HG02798 (cell line): Measurements from ENCODE around the gene CYP39A1.

Experiments
- ATAC-seq: cut with Tn5 transposase; IDR thresholded peaks from one replicate; pipeline ENCODE4 v1.9.1; 2021; ENCODE audit warnings: mild to moderate bottlenecking; ENCODE audit not compliant: unreplicated experiment, poor library complexity

CYP39A1 gene, protein sequence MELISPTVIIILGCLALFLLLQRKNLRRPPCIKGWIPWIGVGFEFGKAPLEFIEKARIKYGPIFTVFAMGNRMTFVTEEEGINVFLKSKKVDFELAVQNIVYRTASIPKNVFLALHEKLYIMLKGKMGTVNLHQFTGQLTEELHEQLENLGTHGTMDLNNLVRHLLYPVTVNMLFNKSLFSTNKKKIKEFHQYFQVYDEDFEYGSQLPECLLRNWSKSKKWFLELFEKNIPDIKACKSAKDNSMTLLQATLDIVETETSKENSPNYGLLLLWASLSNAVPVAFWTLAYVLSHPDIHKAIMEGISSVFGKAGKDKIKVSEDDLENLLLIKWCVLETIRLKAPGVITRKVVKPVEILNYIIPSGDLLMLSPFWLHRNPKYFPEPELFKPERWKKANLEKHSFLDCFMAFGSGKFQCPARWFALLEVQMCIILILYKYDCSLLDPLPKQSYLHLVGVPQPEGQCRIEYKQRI

DNA sequence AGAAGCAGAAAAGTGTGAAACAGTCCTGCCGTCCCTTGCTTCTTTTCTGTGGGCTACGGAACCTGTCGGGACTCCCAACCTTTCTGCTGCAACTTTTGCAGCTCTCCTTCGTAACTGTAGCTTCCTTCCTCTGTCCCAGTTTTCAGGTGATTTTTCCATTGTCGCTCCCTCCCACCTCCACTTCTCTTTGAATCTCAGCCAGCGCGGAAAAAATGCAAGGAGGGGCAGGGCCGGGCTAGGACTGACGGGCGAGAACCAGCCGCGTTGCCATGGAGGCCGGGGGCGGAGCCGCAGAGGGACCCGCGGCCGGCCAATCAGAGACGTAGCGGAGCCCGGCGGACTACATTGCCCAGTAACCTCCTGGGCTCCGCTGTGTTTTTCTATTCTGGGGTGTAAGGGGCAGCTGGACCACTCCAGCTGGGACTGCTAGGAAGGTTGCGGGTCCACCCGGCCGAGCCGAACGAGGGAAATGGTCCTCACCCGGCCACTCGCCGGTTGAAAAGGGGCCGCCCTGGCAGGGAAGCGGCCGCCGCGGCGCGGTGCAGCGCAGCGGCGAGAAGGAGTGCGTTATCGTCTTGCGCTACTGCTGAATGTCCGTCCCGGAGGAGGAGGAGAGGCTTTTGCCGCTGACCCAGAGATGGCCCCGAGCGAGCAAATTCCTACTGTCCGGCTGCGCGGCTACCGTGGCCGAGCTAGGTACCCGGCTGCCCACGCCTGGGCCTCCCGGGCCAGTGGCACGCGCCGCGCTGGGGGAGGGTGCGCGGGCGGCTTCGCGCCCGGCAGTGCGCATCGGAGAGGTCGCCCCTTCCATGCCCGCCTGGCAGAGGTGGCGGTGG, at the start of gene CYP39A1, which contains the start of gene SLC25A27:
CYP39A1 (minus strand) TSS at position 216 of the 836 bp plus-strand sequence. CDS start 236 bp downstream, outside the sequence.
SLC25A27 (plus strand) TSS at position 373 of the 836 bp plus-strand sequence; CDS start at position 591, 218 bp downstream.
- ATAC-seq = peak; percentile 100

DNA sequence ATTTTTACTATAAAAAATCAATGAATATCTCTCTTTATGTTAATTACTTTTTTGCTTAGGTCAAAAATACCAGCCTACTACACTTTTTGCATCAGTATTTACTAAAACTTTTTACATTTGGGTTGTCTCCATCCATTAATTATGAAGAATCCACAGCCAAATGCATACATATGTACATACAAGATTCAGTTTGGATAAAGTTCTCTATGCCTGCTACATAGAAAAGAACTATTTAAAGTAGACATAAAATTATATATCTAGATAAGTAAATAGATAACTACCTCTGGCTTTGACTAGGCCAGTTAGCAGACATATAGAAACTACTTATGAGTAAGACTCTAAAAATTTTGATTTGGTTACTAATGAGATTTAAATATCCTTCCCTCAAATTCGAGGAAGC, 47.4 kb upstream of the CYP39A1 start:
- no peak for ATAC-seq

DNA sequence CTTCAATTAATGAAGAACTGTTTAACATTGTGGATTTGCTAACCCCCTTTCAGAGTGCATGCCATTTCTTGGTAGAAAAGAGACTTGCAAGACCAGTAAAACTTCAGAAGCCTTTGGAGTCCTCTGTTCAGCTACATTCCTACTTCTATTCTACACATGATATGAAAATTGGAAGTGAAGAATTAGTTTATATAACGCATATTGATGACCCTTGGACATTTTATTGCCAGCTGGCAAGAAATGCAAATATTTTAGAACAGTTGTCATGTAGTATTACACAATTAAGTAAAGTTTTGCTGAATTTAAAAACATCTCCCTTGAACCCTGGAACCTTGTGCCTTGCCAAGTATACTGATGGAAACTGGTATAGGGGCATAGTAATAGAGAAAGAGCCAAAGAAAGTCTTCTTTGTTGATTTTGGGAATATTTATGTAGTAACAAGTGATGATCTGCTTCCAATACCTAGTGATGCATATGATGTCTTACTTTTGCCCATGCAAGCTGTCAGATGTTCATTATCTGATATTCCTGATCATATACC, 38.4 kb upstream of the CYP39A1 start:
- ATAC-seq = no peak

DNA sequence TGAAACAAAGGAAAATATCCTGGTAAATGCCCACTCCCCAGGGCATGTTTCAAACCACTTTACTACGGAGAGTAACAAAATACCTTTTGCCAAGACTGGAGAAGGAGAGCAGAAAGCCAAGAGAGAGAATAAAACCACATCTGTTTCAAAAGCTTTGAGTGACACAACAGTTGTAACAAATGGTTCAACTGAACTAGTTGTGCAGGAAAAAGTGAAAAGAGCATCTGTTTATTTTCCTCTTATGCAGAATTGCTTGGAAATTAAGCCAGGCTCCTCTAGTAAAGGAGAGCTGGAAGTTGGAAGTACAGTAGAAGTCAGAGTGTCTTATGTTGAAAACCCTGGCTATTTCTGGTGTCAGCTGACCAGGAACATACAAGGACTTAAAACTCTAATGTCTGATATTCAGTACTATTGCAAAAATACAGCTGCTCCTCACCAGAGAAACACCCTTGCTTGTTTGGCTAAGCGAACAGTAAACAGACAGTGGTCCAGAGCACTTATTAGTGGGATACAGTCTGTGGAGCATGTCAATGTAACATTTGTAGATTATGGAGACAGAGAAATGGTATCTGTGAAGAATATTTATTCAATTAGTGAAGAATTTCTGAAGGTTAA, 37.6 kb upstream of the CYP39A1 start:
- ATAC-seq = no peak

DNA sequence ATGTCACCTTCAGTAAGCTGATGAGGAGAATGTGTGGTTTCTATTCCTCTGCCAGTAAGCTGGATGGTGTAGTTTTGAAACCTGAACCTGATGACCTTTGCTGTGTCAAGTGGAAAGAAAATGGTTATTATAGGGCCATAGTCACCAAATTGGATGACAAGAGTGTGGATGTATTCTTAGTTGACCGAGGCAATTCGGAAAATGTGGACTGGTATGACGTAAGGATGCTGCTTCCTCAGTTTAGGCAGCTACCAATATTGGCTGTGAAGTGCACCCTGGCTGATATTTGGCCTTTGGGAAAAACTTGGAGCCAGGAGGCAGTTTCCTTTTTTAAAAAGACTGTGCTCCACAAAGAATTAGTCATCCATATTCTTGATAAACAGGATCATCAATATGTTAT, 37.0 kb upstream of the CYP39A1 start:
- ATAC-seq = no peak

DNA sequence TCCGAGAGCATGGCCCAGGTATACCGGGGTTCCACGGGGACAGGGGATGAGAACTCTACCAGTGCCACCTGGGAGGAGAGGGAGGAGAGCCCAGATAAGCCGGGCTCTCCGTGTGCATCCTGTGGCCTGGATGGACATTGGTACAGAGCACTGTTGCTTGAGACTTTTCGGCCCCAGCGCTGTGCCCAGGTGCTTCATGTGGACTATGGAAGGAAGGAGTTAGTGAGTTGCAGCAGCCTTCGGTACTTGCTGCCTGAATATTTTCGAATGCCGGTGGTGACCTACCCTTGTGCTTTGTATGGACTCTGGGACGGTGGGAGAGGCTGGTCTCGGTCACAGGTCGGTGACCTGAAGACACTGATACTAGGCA, 36.3 kb upstream of the CYP39A1 start:
- ATAC-seq = no peak

DNA sequence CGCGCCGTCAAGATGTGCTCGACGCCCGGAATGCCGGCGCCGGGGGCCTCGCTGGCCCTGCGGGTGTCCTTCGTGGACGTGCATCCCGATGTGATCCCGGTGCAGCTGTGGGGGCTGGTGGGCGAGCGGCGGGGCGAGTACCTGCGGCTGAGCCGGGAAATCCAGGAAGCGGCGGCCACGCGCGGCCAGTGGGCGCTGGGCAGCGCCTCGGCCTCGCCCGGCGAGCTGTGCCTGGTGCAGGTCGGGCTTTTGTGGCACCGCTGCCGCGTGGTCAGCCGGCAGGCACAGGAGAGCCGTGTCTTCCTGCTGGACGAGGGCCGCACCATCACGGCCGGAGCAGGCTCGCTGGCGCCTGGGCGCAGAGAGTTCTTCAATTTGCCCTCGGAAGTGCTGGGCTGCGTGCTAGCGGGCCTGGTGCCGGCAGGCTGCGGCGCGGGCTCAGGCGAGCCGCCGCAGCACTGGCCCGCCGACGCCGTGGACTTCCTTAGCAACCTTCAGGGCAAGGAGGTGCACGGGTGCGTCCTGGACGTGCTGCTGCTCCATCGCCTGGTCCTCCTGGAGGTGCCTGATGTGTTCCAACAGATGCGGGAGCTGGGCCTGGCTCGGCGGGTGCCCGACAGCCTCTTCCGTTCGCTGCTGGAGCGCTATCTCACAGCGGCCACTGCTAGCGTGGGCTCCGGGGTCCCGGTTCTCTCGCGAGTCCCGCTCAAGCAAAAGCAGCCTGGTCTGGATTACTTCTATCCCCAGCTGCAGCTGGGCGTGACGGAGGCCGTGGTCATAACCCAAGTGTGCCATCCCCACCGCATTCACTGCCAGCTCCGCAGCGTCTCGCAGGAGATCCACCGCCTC, 35.7 kb upstream of the CYP39A1 start:
- ATAC-seq = no peak

DNA sequence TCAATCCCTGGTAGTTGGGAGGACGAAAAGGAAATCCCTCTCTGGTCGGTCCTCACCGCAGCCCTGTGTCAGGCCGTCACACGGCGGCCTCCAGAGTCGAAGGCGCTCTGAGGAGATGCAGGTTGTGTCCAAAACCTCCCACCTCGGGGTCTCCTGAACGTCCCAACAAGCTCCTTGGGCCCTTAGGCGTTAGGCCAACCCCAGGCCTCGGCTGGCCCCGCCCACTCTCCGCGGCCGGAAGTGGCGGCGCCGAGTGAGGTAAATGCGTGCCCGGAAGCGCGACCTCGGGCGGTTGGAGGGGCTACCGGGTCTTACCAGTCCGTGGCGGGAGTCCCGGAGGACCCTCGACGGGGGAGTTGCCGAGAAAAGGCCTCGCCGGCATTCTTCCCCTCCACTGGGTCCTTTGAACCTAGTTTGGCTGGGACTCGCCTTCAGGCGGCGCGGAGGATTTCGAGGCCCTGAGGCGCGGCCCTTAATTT, 35.0 kb upstream of the CYP39A1 start, which contains the start of gene TDRD6:
TDRD6 (plus strand) TSS at position 267 of the 479 bp plus-strand sequence. CDS start 244 bp downstream, outside the sequence.
- no peak for ATAC-seq

DNA sequence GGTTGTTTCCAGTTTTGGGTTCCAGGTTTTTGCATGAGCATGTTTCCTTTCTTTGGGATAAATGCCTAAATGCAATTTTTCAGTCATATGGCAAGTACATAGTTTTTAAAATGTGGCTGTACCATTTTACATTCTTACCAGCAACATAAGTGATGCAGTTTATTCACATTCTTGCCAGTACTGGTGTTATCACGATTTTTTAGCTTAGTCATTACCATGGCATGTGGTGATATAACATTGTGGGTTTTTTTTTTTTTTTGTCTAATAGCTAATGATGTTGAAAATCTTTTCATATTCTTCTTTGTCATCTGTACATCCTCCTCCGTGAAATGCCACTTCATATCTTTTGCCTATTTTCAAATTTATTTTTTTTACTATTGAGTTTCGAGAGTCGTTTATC, 32.2 kb upstream of the CYP39A1 start:
- ATAC-seq = no peak

DNA sequence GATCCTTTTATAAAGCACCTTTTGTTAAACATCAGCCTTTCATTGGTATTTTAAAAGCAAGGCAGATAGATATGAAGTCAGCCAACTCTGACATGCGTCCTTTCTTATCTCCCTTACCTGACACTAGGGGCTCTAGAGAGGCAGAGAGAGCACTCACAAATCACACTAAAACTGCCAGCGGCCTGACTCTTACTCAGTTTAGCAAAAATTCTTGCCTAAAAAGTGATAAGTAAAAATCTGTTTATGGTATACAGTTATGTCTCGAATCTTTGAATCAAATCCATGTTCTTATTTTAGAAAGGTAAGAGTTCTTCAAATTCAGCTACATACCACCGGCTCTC, 24.7 kb upstream of the CYP39A1 start:
- no peak for ATAC-seq

DNA sequence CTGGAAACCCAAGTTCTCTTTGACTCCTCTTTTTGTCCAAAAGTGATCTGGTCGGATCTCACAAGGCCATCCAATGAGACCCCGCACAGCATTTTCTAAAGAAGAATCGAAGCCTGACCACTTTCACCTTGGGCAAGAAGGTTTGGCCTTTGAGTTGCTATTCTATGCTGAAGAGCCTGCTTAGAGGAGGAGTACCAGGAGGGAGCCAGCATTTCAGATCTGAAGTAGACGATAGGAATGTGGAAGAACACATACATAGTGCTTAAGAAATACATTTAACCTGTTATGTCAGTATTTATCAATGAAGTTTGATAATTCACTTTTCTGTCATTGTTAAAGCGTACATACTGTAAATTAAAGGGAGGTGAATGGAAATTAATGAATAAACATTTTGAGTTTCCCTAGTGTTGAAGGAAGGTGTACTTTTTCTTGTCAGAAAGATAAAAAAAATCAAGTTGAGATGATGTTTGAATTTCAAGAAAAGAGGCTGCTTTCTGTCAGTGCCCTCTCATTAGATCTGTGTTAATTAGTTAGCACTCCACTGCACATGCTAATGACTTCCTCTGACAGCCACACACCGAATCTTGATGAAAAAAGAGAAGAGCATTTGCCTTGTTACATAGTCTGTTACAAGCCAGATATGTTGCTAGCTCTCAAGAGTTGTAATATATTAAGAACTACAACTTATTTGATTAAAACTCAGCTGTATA, 24.1 kb upstream of the CYP39A1 start:
- no peak for ATAC-seq

DNA sequence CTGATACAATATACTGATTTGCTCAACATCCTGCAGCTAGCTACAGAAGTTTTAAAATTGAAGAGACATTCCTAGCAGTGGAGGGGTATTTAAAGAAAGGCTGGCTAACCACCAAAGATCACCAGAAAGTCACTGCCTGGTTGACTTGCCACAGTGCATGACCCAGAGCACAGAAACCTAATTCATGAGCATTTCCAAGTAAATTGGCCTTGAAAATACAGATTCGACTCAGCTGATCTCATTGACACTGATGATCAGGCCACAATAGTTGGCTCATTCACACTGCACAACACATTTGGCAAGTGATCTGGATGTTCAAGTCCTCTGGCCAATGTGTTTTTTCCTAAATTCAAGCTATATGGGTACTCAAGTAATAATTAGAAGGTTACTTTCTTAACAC, 21.8 kb upstream of the CYP39A1 start:
- no peak for ATAC-seq

DNA sequence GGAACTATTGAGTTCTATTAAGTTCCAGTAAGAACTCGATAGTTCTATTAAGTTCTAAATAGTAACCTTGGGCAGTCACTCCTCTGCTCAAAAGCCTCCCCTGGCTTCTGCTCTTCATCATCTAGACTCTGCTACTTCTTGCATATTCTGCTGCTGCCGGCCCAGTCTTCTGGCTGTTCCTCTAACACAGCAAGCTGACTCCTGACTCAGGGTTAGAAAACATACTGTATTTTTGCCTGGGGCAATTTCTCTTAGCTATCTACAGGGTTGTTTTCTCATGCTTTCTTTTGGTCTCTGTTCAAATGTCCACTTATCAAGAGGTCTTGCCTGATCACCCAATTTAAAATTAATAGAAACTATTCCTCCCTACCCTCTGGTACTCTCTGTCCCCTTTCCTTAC, 14.8 kb upstream of the CYP39A1 start:
- no peak for ATAC-seq

DNA sequence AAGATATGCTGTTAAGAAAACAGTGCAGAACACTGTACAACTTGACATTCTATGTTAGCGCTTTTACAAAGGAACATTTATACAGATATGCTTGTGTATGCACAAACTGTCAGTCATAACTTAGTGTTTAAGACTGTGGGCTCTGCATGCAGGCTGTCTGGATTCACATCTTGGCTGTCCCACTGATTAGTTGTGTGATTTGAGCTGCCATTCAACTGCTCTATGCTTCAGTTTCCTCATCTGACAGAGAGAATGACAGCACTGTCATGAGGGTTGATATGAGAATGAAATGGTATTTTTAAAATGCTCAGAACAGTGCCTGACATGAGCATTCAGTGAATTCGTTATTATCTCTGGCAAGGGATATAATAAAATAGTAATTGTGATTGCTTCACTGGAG, 8.9 kb upstream of the CYP39A1 start:
- ATAC-seq = no peak

DNA sequence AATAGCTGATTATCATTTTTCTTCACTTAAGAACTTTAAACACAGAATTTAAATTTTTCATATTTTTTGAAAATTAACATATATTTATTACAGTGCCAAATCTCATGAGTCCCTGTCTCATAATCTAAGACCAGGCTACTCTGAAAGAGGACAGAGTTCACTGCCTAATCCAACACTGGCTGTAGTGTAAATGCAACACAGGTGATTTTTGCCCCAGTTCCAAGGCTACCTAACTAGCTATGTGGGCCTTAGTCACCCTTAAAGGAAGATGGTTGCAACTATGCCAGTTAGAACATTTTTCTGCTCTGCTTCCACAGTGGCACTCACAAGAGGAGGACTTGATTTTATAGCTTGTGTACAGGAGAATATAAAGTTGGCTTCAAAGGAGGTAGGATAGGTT, 5.0 kb upstream of the CYP39A1 start:
- no peak for ATAC-seq

DNA sequence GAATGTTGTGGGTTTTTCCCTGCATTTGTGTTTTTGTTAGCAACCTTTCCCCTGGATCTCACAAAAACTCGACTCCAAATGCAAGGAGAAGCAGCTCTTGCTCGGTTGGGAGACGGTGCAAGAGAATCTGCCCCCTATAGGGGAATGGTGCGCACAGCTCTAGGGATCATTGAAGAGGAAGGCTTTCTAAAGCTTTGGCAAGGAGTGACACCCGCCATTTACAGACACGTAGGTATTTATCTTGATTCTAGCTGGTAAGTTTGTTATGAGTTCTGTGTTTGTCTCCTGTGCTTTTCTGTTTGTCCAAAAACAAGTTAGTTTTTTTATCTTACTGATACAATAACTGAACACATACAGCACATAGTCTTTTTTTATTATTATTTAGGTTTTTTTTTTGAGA, 3.2 kb upstream of the CYP39A1 start:
- no peak for ATAC-seq

DNA sequence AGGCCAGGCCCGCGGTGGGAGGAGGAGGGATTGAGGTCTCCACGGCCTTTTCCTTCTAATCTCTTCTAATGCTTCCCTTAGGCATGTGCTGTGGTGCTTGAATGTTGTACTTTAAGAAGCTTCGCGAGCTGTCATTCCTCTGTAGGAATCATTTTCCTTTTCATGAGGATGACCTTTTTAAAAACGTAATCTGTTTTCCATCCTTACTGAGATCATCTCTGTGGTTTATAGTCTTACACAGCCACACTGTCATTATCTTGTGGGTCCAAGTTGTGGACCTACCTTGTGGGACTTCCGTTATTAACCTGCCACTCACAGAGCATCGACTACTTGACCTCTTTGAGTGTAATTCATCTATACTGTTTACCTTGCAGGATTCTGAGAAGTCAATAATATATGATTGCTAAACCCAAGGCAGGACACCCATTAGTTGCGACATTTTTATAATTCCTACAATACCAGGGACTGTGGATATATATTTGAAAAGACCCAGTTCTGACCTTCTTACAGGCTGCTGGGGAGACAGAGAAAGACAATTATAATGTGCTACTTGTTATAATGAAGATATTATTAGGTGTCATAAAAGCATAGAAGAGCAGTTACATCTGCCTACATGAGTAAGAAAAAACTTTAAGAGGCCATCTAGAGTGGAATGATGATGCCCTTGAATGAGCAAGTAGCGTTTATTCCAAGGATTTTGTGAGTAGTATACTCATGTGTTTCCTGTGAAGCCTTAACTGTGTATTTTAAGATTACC, 999 bp upstream of the CYP39A1 start:
- no peak for ATAC-seq

DNA sequence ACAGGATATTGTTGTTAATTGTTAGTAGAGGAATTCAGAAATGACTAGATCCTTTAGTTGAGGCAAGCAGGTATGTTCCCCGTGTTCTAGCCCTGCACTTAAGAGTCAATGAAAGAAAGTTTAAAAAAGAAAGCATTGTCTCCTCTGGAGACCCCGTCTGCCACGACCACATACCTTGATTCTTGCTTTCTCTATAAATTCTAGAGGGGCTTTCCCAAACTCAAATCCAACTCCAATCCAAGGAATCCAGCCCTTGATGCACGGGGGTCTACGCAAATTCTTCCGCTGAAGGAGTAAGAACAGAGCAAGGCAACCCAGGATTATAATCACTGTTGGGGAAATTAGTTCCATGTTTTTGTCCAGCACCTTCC, 401 bp downstream of the CYP39A1 start:
- no peak for ATAC-seq
